HEK293 (cell line): ENCODE data around the gene TET1.

Source experiments
- GLIS2 ChIP-seq: fragments of 450-650 bp; formaldehyde crosslinking; IDR thresholded peaks from 2 replicates; pipeline ENCODE4 v1.5.1; 2016; ENCODE audit warnings: missing biosample characterization, missing genetic modification characterization
- IKZF3 ChIP-seq: fragments of 450-650 bp; IDR thresholded peaks from 2 replicates; pipeline ENCODE4 v1.5.0; 2018; ENCODE audit warnings: missing biosample characterization, mild to moderate bottlenecking, missing genetic modification characterization, moderate library complexity
- OVOL3 ChIP-seq: fragments of 450-650 bp; formaldehyde crosslinking; IDR thresholded peaks from 2 replicates; pipeline ENCODE4 v1.5.1; 2016; ENCODE audit warnings: missing biosample characterization, missing genetic modification characterization
- TRIM28 ChIP-seq: IDR thresholded peaks from 2 replicates; pipeline ENCODE4 v1.6.1; 2011; ENCODE audit warnings: low read length, control low read depth, borderline replicate concordance
- YY2 ChIP-seq: fragments of 450-650 bp; formaldehyde crosslinking; IDR thresholded peaks from 2 replicates; pipeline ENCODE4 v1.5.1; 2016; ENCODE audit warnings: missing biosample characterization, missing genetic modification characterization
- ZIC2 ChIP-seq: fragments of 450-650 bp; formaldehyde crosslinking; IDR thresholded peaks from 2 replicates; pipeline ENCODE4 v1.5.1; 2016; ENCODE audit warnings: missing biosample characterization, missing genetic modification characterization
- ZNF112 ChIP-seq: fragments of 450-650 bp; formaldehyde crosslinking; IDR thresholded peaks from 2 replicates; pipeline ENCODE4 v1.5.0; 2017; ENCODE audit warnings: missing biosample characterization, missing genetic modification characterization
- ZNF146 ChIP-seq: fragments of 450-650 bp; formaldehyde crosslinking; IDR thresholded peaks from 2 replicates; pipeline ENCODE4 v1.5.1; 2016; ENCODE audit warnings: missing biosample characterization, missing genetic modification characterization
- ZNF157 ChIP-seq: fragments of 450-650 bp; formaldehyde crosslinking; IDR thresholded peaks from 2 replicates; pipeline ENCODE4 v1.5.1; 2016; ENCODE audit warnings: missing biosample characterization, missing genetic modification characterization
- ZNF169 ChIP-seq: fragments of 450-650 bp; formaldehyde crosslinking; IDR thresholded peaks from 2 replicates; pipeline ENCODE4 v1.5.1; 2016; ENCODE audit warnings: missing biosample characterization, missing genetic modification characterization
- ZNF19 ChIP-seq: fragments of 450-650 bp; formaldehyde crosslinking; IDR thresholded peaks from 2 replicates; pipeline ENCODE4; 2016; ENCODE audit warnings: missing biosample characterization, missing genetic modification characterization, low read depth
- ZNF292 ChIP-seq: fragments of 450-650 bp; formaldehyde crosslinking; IDR thresholded peaks from 2 replicates; pipeline ENCODE4 v1.5.1; 2016; ENCODE audit warnings: low read depth, missing biosample characterization, missing genetic modification characterization, borderline replicate concordance
- ZNF426 ChIP-seq: fragments of 450-650 bp; formaldehyde crosslinking; IDR thresholded peaks from 2 replicates; pipeline ENCODE4 v1.5.1; 2017; ENCODE audit warnings: missing biosample characterization, missing genetic modification characterization, mild to moderate bottlenecking, inconsistent platforms, moderate library complexity
- ZNF473 ChIP-seq: fragments of 450-650 bp; formaldehyde crosslinking; IDR thresholded peaks from 2 replicates; pipeline ENCODE4 v1.5.1; 2017; ENCODE audit warnings: missing biosample characterization, missing genetic modification characterization
- ZNF514 ChIP-seq: fragments of 450-650 bp; formaldehyde crosslinking; IDR thresholded peaks from 2 replicates; pipeline ENCODE4 v1.5.1; 2016; ENCODE audit warnings: missing biosample characterization, missing genetic modification characterization
- ZNF610 ChIP-seq: fragments of 450-650 bp; formaldehyde crosslinking; IDR thresholded peaks from 2 replicates; pipeline ENCODE4 v1.5.1; 2016; ENCODE audit warnings: missing biosample characterization, missing genetic modification characterization, borderline replicate concordance
- ZNF623 ChIP-seq: fragments of 450-650 bp; formaldehyde crosslinking; IDR thresholded peaks from 2 replicates; pipeline ENCODE4 v1.5.1; 2016; ENCODE audit warnings: missing biosample characterization, missing genetic modification characterization
- ZNF626 ChIP-seq: fragments of 450-650 bp; sonication (Bioruptor Pico); formaldehyde crosslinking; IDR thresholded peaks from 2 replicates; pipeline ENCODE4 v1.5.1; 2018; ENCODE audit warnings: missing biosample characterization, missing genetic modification characterization, inconsistent platforms
- ZNF654 ChIP-seq: fragments of 450-650 bp; formaldehyde crosslinking; IDR thresholded peaks from 2 replicates; pipeline ENCODE4 v1.5.1; 2016; ENCODE audit warnings: low read depth, missing biosample characterization, missing genetic modification characterization
- ZNF707 ChIP-seq: fragments of 450-650 bp; formaldehyde crosslinking; IDR thresholded peaks from 2 replicates; pipeline ENCODE4 v1.5.1; 2016; ENCODE audit warnings: missing biosample characterization, missing genetic modification characterization
- ZNF843 ChIP-seq: fragments of 450-650 bp; formaldehyde crosslinking; IDR thresholded peaks from 2 replicates; pipeline ENCODE4 v1.5.1; 2016; ENCODE audit warnings: missing biosample characterization, missing genetic modification characterization
- TF ChIP-seq, protein P1 (sequence below): fragments of 450-650 bp; formaldehyde crosslinking; IDR thresholded peaks from 2 replicates; pipeline ENCODE4 v1.5.1; 2017; ENCODE audit warnings: missing biosample characterization, missing genetic modification characterization
- TF ChIP-seq, protein P2 (sequence below): fragments of 450-650 bp; formaldehyde crosslinking; IDR thresholded peaks from 2 replicates; pipeline ENCODE4 v1.5.1; 2016; ENCODE audit warnings: missing biosample characterization, missing genetic modification characterization, borderline replicate concordance
- TF ChIP-seq, protein P3 (sequence below): fragments of 450-650 bp; formaldehyde crosslinking; IDR thresholded peaks from 2 replicates; pipeline ENCODE4 v1.5.1; 2016; ENCODE audit warnings: missing biosample characterization, missing genetic modification characterization
- TF ChIP-seq, protein P4 (sequence below): fragments of 450-650 bp; formaldehyde crosslinking; IDR thresholded peaks from 2 replicates; pipeline ENCODE4 v1.5.1; 2016; ENCODE audit warnings: missing biosample characterization, missing genetic modification characterization
- TF ChIP-seq, protein P5 (sequence below): fragments of 450-650 bp; formaldehyde crosslinking; conservative IDR thresholded peaks from 2 replicates; pipeline ENCODE4 v1.5.1; 2016; ENCODE audit warnings: low read depth, missing biosample characterization, missing genetic modification characterization
- TF ChIP-seq, protein P6 (sequence below): fragments of 450-650 bp; formaldehyde crosslinking; IDR thresholded peaks from 2 replicates; pipeline ENCODE4 v1.5.1; 2017; ENCODE audit warnings: missing biosample characterization, missing genetic modification characterization

Gene TET1

DNA sequence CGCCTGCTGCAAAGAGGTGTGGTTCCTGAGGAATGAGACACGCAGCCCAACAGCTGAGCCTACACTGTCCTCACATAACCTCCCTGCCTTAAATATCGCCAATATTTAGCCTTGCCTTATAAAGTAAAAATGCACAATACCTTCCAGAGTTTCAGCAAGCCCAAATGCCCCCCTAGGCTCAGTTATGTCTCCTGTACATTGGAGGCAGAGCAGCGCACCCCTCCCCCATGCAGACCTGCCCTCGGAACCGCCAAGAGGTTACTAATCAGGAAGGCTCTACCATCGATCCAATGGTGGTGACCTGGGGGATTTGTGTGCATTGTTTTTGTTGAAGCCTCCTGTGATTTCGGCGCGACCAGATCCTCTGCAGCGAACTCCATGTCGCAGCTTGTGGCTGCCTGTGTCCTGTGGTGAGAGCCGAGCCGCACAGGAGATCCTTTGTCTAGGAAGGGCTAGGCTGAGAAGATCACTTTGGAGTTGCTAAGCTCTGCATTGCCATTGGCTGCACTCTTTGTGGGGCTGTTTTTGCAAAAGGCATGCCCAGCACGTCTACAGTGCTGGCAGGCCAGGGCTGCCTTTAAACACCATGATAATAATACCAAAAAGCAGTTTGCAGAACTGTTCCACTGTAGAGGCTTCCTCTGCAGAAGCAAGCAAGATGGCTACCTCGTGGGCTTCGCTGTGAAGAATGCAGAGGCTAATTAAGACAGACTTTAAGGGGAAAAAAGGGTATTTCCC lies 40.1 kb downstream of the TET1 start (continued):
- TF ChIP-seq, protein P1, sequence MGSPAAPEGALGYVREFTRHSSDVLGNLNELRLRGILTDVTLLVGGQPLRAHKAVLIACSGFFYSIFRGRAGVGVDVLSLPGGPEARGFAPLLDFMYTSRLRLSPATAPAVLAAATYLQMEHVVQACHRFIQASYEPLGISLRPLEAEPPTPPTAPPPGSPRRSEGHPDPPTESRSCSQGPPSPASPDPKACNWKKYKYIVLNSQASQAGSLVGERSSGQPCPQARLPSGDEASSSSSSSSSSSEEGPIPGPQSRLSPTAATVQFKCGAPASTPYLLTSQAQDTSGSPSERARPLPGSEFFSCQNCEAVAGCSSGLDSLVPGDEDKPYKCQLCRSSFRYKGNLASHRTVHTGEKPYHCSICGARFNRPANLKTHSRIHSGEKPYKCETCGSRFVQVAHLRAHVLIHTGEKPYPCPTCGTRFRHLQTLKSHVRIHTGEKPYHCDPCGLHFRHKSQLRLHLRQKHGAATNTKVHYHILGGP (tag by site-specific recombination) = no peak
- TF ChIP-seq, protein P2, sequence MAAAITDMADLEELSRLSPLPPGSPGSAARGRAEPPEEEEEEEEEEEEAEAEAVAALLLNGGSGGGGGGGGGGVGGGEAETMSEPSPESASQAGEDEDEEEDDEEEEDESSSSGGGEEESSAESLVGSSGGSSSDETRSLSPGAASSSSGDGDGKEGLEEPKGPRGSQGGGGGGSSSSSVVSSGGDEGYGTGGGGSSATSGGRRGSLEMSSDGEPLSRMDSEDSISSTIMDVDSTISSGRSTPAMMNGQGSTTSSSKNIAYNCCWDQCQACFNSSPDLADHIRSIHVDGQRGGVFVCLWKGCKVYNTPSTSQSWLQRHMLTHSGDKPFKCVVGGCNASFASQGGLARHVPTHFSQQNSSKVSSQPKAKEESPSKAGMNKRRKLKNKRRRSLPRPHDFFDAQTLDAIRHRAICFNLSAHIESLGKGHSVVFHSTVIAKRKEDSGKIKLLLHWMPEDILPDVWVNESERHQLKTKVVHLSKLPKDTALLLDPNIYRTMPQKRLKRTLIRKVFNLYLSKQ (tag by site-specific recombination) = no peak
- TF ChIP-seq ZNF707 = no peak
- TF ChIP-seq ZNF654 (tag by site-specific recombination) = no peak
- no peak for TF ChIP-seq ZNF157
- TF ChIP-seq ZNF19 = no peak
- TF ChIP-seq ZNF514 (tag by site-specific recombination) = no peak
- no peak for TF ChIP-seq ZNF426 (tag by site-specific recombination)
- TF ChIP-seq, protein P3, sequence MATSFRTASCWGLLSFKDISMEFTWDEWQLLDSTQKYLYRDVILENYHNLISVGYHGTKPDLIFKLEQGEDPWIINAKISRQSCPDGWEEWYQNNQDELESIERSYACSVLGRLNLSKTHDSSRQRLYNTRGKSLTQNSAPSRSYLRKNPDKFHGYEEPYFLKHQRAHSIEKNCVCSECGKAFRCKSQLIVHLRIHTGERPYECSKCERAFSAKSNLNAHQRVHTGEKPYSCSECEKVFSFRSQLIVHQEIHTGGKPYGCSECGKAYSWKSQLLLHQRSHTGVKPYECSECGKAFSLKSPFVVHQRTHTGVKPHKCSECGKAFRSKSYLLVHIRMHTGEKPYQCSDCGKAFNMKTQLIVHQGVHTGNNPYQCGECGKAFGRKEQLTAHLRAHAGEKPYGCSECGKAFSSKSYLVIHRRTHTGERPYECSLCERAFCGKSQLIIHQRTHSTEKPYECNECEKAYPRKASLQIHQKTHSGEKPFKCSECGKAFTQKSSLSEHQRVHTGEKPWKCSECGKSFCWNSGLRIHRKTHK (tag by site-specific recombination) = no peak
- no peak for TF ChIP-seq ZNF623 (tag by site-specific recombination)
- peak; percentile 79 for TF ChIP-seq GLIS2 (tag by site-specific recombination)
- TF ChIP-seq ZNF626 (tag by site-specific recombination) = no peak
- TF ChIP-seq, protein P4, sequence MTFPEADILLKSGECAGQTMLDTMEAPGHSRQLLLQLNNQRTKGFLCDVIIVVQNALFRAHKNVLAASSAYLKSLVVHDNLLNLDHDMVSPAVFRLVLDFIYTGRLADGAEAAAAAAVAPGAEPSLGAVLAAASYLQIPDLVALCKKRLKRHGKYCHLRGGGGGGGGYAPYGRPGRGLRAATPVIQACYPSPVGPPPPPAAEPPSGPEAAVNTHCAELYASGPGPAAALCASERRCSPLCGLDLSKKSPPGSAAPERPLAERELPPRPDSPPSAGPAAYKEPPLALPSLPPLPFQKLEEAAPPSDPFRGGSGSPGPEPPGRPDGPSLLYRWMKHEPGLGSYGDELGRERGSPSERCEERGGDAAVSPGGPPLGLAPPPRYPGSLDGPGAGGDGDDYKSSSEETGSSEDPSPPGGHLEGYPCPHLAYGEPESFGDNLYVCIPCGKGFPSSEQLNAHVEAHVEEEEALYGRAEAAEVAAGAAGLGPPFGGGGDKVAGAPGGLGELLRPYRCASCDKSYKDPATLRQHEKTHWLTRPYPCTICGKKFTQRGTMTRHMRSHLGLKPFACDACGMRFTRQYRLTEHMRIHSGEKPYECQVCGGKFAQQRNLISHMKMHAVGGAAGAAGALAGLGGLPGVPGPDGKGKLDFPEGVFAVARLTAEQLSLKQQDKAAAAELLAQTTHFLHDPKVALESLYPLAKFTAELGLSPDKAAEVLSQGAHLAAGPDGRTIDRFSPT (tag by site-specific recombination) = 0 out of 2 replicates have a peak, but pooled peaks have one; percentile 13
- peak; percentile 86 for TF ChIP-seq IKZF3
- no peak for TF ChIP-seq OVOL3
- TF ChIP-seq ZNF292 (tag by site-specific recombination) = no peak
- no peak for TF ChIP-seq ZNF169 (tag by site-specific recombination)
- TF ChIP-seq YY2 (tag by site-specific recombination) = no peak
- TF ChIP-seq ZNF610 (tag by site-specific recombination) = no peak; the same call in 1 of the 2 replicates
- peak; percentile 90 for TF ChIP-seq ZIC2 (tag by site-specific recombination)
- TF ChIP-seq, protein P5, sequence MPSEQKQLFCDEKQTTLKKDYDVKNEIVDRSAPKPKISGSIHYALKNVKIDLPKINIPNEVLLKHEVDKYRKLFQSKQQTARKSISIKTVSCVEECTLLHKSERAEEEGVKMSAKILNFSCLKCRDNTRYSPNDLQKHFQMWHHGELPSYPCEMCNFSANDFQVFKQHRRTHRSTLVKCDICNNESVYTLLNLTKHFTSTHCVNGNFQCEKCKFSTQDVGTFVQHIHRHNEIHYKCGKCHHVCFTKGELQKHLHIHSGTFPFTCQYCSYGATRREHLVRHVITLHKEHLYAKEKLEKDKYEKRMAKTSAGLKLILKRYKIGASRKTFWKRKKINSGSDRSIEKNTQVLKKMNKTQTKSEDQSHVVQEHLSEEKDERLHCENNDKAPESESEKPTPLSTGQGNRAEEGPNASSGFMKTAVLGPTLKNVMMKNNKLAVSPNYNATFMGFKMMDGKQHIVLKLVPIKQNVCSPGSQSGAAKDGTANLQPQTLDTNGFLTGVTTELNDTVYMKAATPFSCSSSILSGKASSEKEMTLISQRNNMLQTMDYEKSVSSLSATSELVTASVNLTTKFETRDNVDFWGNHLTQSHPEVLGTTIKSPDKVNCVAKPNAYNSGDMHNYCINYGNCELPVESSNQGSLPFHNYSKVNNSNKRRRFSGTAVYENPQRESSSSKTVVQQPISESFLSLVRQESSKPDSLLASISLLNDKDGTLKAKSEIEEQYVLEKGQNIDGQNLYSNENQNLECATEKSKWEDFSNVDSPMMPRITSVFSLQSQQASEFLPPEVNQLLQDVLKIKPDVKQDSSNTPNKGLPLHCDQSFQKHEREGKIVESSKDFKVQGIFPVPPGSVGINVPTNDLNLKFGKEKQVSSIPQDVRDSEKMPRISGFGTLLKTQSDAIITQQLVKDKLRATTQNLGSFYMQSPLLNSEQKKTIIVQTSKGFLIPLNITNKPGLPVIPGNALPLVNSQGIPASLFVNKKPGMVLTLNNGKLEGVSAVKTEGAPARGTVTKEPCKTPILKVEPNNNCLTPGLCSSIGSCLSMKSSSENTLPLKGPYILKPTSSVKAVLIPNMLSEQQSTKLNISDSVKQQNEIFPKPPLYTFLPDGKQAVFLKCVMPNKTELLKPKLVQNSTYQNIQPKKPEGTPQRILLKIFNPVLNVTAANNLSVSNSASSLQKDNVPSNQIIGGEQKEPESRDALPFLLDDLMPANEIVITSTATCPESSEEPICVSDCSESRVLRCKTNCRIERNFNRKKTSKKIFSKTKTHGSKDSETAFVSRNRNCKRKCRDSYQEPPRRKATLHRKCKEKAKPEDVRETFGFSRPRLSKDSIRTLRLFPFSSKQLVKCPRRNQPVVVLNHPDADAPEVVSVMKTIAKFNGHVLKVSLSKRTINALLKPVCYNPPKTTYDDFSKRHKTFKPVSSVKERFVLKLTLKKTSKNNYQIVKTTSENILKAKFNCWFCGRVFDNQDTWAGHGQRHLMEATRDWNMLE (tag by site-specific recombination) = no peak
- TF ChIP-seq ZNF843 (tag by site-specific recombination) = no peak
- TF ChIP-seq, protein P6, sequence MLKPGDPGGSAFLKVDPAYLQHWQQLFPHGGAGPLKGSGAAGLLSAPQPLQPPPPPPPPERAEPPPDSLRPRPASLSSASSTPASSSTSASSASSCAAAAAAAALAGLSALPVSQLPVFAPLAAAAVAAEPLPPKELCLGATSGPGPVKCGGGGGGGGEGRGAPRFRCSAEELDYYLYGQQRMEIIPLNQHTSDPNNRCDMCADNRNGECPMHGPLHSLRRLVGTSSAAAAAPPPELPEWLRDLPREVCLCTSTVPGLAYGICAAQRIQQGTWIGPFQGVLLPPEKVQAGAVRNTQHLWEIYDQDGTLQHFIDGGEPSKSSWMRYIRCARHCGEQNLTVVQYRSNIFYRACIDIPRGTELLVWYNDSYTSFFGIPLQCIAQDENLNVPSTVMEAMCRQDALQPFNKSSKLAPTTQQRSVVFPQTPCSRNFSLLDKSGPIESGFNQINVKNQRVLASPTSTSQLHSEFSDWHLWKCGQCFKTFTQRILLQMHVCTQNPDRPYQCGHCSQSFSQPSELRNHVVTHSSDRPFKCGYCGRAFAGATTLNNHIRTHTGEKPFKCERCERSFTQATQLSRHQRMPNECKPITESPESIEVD = no peak
- TF ChIP-seq ZNF473 (tag by site-specific recombination) = no peak
- peak; percentile 96 for TF ChIP-seq TRIM28
- TF ChIP-seq ZNF146 (tag by site-specific recombination) = no peak
- no peak for TF ChIP-seq ZNF112 (tag by site-specific recombination)
